Endothelial cell of umbilical vein (primary cell): ENCODE results near the gene GAK.

Source experiments
- EZH2 ChIP-seq: IDR thresholded peaks from 2 replicates; pipeline ENCODE4 v1.6.1; 2012; ENCODE audit warnings: borderline replicate concordance, low read depth, mild to moderate bottlenecking, moderate library complexity, low read length, inconsistent platforms; ENCODE audit not compliant: severe bottlenecking
- MAX ChIP-seq: IDR thresholded peaks from 2 replicates; pipeline ENCODE4 v1.6.1; 2011; ENCODE audit not compliant: insufficient read depth, insufficient read length
- POLR2A ChIP-seq: IDR thresholded peaks from 2 replicates; pipeline ENCODE4 v1.6.1; 2012; ENCODE audit warnings: low read depth, mild to moderate bottlenecking, control low read depth, low read length
- POLR2AphosphoS5 ChIP-seq: IDR thresholded peaks from 2 replicates; pipeline ENCODE4 v1.6.1; 2012; ENCODE audit warnings: low read depth, mild to moderate bottlenecking, control low read depth, low read length, moderate library complexity; ENCODE audit not compliant: insufficient read depth
- TF ChIP-seq, protein P1 (sequence below), 2 donors: IDR thresholded peaks; 1 replicate in 1 of 2; 2 replicates in 1 of 2; pipeline ENCODE4 v1.5.1; 2011; ENCODE audit warnings: low read length in 2 of 2, mild to moderate bottlenecking in 2 of 2, moderate library complexity in 2 of 2, control low read depth in 1 of 2, inconsistent platforms in 1 of 2, low read depth in 1 of 2; ENCODE audit not compliant: insufficient read depth in 1 of 2; ENCODE audit errors: extremely low read depth in 1 of 2

DNA sequence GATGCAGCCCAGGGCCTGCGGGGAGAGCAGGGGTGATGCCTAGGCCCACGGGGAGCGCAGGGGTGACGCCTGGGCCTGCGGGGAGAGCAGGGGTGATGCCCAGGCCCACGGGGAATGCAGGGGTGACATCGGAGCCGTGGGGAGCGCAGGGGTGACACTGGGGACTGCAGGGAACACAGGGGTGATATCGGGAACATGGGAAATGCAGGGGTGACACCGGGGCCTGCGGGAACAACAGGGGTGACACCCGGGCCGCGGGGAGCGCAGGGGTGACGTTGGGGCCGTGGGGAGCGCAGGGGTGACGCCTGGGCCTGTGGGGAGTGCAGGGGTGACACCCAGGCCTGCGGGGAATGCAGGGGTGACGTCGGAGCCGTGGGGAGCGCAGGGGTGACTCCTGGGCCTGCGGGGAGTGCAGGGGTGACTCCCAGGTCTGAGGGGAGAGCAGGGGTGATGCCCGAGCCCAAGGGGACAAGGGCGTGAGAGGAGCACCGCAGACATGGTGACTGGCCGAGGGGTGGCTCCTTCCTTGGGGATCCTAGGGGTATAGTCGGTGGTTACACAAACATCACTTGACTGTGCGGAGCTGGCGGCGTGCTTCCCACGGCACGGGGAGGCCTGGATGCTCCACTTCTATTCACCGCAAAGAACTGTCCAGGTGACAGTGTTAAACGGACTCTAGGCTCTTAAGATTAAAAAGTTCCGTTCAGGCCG, 38.0 kb downstream of the GAK start:
- TF ChIP-seq, protein P1, sequence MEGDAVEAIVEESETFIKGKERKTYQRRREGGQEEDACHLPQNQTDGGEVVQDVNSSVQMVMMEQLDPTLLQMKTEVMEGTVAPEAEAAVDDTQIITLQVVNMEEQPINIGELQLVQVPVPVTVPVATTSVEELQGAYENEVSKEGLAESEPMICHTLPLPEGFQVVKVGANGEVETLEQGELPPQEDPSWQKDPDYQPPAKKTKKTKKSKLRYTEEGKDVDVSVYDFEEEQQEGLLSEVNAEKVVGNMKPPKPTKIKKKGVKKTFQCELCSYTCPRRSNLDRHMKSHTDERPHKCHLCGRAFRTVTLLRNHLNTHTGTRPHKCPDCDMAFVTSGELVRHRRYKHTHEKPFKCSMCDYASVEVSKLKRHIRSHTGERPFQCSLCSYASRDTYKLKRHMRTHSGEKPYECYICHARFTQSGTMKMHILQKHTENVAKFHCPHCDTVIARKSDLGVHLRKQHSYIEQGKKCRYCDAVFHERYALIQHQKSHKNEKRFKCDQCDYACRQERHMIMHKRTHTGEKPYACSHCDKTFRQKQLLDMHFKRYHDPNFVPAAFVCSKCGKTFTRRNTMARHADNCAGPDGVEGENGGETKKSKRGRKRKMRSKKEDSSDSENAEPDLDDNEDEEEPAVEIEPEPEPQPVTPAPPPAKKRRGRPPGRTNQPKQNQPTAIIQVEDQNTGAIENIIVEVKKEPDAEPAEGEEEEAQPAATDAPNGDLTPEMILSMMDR (IDR thresholded peaks at IDR 0.05; ENCODE audit: extremely low read depth in 1 of 2, insufficient read depth in 1 of 2, low read depth in 1 of 2, low read length in 2 of 2) = no peak
- TF ChIP-seq POLR2A = no peak
- TF ChIP-seq EZH2 = no peak
- TF ChIP-seq MAX = no peak
- no peak for TF ChIP-seq POLR2AphosphoS5
